Measurements from ENCODE around the gene NXN.
A peak's percentile ranks its signal among the peaks of the same experiment; 100 is the strongest.

The NXN gene

GRCh38 chr17:896953-897661 is 82.5 kb downstream of the NXN start:
- peaks cover 5% of the 10 kb centered on the region for H3K4me1 ChIP-seq (ENCODE audit: insufficient read depth, insufficient read length)
- TF ChIP-seq YY1 (IDR thresholded peaks at IDR 0.05; ENCODE audit: insufficient read depth, insufficient read length) (no peak), SUZ12 (IDR thresholded peaks at IDR 0.05; ENCODE audit: extremely low read depth, insufficient read depth, insufficient read length) (no peak), ZNF274 (IDR thresholded peaks at IDR 0.05; ENCODE audit: low read depth, low read length) (no peak)
- H3K36me3 ChIP-seq (ENCODE audit: insufficient read depth, insufficient read length, low read length): peaks cover 8% of the 10 kb centered on the region
- H3K9me3 ChIP-seq (ENCODE audit: insufficient read depth, low read length): no peaks in the 10 kb centered on the region
- H3K4me3 ChIP-seq (ENCODE audit: insufficient read length, low read depth): no peak overlapping the region
- DNase-seq (ENCODE audit: low read depth, low spot score): no peak
- no peaks in the 10 kb centered on the region for H3K27me3 ChIP-seq (ENCODE audit: insufficient read depth, insufficient read length)
- no peak overlapping the region for H3K9ac ChIP-seq (ENCODE audit: insufficient read length, low read depth)

- Histone ChIP-seq H3K4me3 (ENCODE audit: insufficient read length, low read depth) (no peak overlapping the region), H3K27me3 (ENCODE audit: insufficient read depth, insufficient read length) (no peaks in the 10 kb centered on the region), H3K9me3 (ENCODE audit: insufficient read depth, low read length) (no peaks in the 10 kb centered on the region), H3K9ac (ENCODE audit: insufficient read length, low read depth) (no peak overlapping the region), H3K4me1 (ENCODE audit: insufficient read depth, insufficient read length) (peaks cover 2% of the 10 kb centered on the region), H3K36me3 (ENCODE audit: insufficient read depth, insufficient read length, low read length) (peaks cover 6% of the 10 kb centered on the region)
- no peak for TF ChIP-seq SUZ12 (IDR thresholded peaks at IDR 0.05; ENCODE audit: extremely low read depth, insufficient read depth, insufficient read length)
- TF ChIP-seq YY1 (IDR thresholded peaks at IDR 0.05; ENCODE audit: insufficient read depth, insufficient read length): no peak
- no peak for TF ChIP-seq ZNF274 (IDR thresholded peaks at IDR 0.05; ENCODE audit: low read depth, low read length)
- DNase-seq (ENCODE audit: low read depth, low spot score): no peak
Observed at GRCh38 chr17:896454-896853, 83.1 kb downstream of the NXN start.

GRCh38 chr17:892958-893357 is 86.6 kb downstream of the NXN start:
- Histone ChIP-seq H3K4me3 (ENCODE audit: insufficient read length, low read depth) (no peak overlapping the region), H3K9ac (ENCODE audit: insufficient read length, low read depth) (no peak overlapping the region), H3K36me3 (ENCODE audit: insufficient read depth, insufficient read length, low read length) (peaks cover 6% of the 10 kb centered on the region), H3K27me3 (ENCODE audit: insufficient read depth, insufficient read length) (no peaks in the 10 kb centered on the region), H3K9me3 (ENCODE audit: insufficient read depth, low read length) (no peaks in the 10 kb centered on the region), H3K4me1 (ENCODE audit: insufficient read depth, insufficient read length) (peaks cover 4% of the 10 kb centered on the region)
- TF ChIP-seq YY1 (IDR thresholded peaks at IDR 0.05; ENCODE audit: insufficient read depth, insufficient read length): no peak
- no peak for TF ChIP-seq ZNF274 (IDR thresholded peaks at IDR 0.05; ENCODE audit: low read depth, low read length)
- no peak for TF ChIP-seq SUZ12 (IDR thresholded peaks at IDR 0.05; ENCODE audit: extremely low read depth, insufficient read depth, insufficient read length)
- no peak for DNase-seq (ENCODE audit: low read depth, low spot score)

- Histone ChIP-seq H3K27me3 (ENCODE audit: insufficient read depth, insufficient read length) (no peaks in the 10 kb centered on the region), H3K4me1 (ENCODE audit: insufficient read depth, insufficient read length) (peaks cover 2% of the 10 kb centered on the region), H3K36me3 (ENCODE audit: insufficient read depth, insufficient read length, low read length) (peaks cover 5% of the 10 kb centered on the region), H3K4me3 (ENCODE audit: insufficient read length, low read depth) (no peak overlapping the region), H3K9ac (ENCODE audit: insufficient read length, low read depth) (no peak overlapping the region), H3K9me3 (ENCODE audit: insufficient read depth, low read length) (no peaks in the 10 kb centered on the region)
- no peak for DNase-seq (ENCODE audit: low read depth, low spot score)
- TF ChIP-seq YY1 (IDR thresholded peaks at IDR 0.05; ENCODE audit: insufficient read depth, insufficient read length) (no peak), SUZ12 (IDR thresholded peaks at IDR 0.05; ENCODE audit: extremely low read depth, insufficient read depth, insufficient read length) (no peak), ZNF274 (IDR thresholded peaks at IDR 0.05; ENCODE audit: low read depth, low read length) (no peak)
Observed at GRCh38 chr17:888998-889441, 90.6 kb downstream of the NXN start.

DNA sequence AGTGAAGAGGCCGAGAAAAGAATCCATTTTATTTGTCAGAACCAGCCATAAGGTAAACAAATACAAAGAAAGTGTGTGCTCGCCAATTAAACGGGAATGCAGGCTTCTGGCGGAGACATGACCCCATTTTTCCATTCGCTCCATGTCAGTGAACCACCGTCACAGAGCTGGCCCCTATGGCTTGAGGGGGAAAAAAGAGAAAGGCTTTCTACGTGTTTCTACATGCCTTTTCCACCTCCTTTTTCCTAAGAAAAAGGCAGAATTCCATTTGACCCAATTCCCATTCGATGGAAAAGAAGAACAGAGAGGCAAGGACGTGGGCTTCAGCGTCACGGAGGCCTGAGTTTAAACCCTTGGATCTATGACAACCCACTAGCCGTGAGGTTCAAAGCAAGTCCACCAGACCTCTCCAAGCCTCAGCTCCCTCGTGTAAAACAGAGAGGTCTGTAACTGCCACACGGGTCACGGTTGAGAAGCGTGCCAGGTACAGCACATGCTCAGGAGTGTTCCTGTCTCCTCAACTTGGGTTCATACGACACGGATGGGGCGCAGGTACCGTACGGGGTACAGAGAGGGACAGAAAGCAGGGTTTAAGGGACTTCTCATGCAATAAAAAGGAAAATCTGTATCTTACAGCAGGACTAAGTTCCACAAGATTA is 91.9 kb downstream of the NXN start:
- H3K9ac ChIP-seq (ENCODE audit: insufficient read length, low read depth): no peak overlapping the region
- no peak for DNase-seq (ENCODE audit: low read depth, low spot score)
- no peaks in the 10 kb centered on the region for H3K27me3 ChIP-seq (ENCODE audit: insufficient read depth, insufficient read length)
- no peak for TF ChIP-seq YY1 (IDR thresholded peaks at IDR 0.05; ENCODE audit: insufficient read depth, insufficient read length)
- no peak for TF ChIP-seq SUZ12 (IDR thresholded peaks at IDR 0.05; ENCODE audit: extremely low read depth, insufficient read depth, insufficient read length)
- TF ChIP-seq ZNF274 (IDR thresholded peaks at IDR 0.05; ENCODE audit: low read depth, low read length): no peak
- peaks cover 6% of the 10 kb centered on the region for H3K4me1 ChIP-seq (ENCODE audit: insufficient read depth, insufficient read length)
- no peaks in the 10 kb centered on the region for H3K9me3 ChIP-seq (ENCODE audit: insufficient read depth, low read length)
- no peak overlapping the region for H3K4me3 ChIP-seq (ENCODE audit: insufficient read length, low read depth)
- H3K36me3 ChIP-seq (ENCODE audit: insufficient read depth, insufficient read length, low read length): peaks cover 5% of the 10 kb centered on the region

DNA sequence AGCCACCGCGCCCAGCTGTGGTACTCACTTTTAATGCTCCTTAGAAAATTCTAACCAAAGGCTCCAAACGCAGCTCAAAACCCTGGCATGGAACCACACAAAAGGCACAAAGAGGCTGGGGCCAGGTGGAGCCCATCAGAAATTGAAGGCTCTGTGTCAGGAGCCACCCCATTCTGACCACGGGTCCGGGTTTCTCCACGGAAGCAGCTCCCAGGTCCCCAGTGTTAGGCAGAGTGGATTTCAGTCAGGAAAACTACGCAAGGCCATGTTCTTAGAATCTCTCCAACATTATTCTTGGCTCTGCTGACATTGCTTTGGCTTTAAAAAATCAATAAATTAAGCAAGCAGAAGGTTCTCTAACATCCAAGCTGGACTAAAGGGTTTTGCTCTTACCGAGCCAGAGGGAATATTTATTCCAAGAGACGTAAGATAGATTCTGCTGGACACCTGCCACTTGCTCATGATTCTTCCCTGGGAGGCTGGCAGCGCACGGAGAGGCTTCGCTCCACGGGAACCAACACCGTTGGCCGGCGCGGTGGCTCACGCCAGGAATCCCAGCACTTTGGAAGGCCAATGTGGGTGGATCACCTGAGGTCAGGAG is 93.5 kb downstream of the NXN start:
- no peaks in the 10 kb centered on the region for H3K9me3 ChIP-seq (ENCODE audit: insufficient read depth, low read length)
- H3K9ac ChIP-seq (ENCODE audit: insufficient read length, low read depth): no peak overlapping the region
- H3K36me3 ChIP-seq (ENCODE audit: insufficient read depth, insufficient read length, low read length): peaks cover 5% of the 10 kb centered on the region
- H3K4me3 ChIP-seq (ENCODE audit: insufficient read length, low read depth): no peak overlapping the region
- H3K4me1 ChIP-seq (ENCODE audit: insufficient read depth, insufficient read length): peaks cover 6% of the 10 kb centered on the region
- H3K27me3 ChIP-seq (ENCODE audit: insufficient read depth, insufficient read length): no peaks in the 10 kb centered on the region
- DNase-seq (ENCODE audit: low read depth, low spot score): no peak
- TF ChIP-seq ZNF274 (IDR thresholded peaks at IDR 0.05; ENCODE audit: low read depth, low read length) (no peak), SUZ12 (IDR thresholded peaks at IDR 0.05; ENCODE audit: extremely low read depth, insufficient read depth, insufficient read length) (no peak), YY1 (IDR thresholded peaks at IDR 0.05; ENCODE audit: insufficient read depth, insufficient read length) (no peak)

- Histone ChIP-seq H3K27me3 (ENCODE audit: insufficient read depth, insufficient read length) (no peaks in the 10 kb centered on the region), H3K9ac (ENCODE audit: insufficient read length, low read depth) (peak overlapping the region; percentile 36), H3K9me3 (ENCODE audit: insufficient read depth, low read length) (no peaks in the 10 kb centered on the region), H3K36me3 (ENCODE audit: insufficient read depth, insufficient read length, low read length) (peaks cover 5% of the 10 kb centered on the region), H3K4me3 (ENCODE audit: insufficient read length, low read depth) (no peak overlapping the region), H3K4me1 (ENCODE audit: insufficient read depth, insufficient read length) (peaks cover 4% of the 10 kb centered on the region)
- DNase-seq (ENCODE audit: low read depth, low spot score): no peak
- no peak for TF ChIP-seq ZNF274 (IDR thresholded peaks at IDR 0.05; ENCODE audit: low read depth, low read length)
- no peak for TF ChIP-seq YY1 (IDR thresholded peaks at IDR 0.05; ENCODE audit: insufficient read depth, insufficient read length)
- no peak for TF ChIP-seq SUZ12 (IDR thresholded peaks at IDR 0.05; ENCODE audit: extremely low read depth, insufficient read depth, insufficient read length)
Observed at GRCh38 chr17:883586-883962, 96.0 kb downstream of the NXN start.

All from NT2/D1 (cell line).